Measurements from ENCODE around the gene CCM2L.
A peak's percentile ranks its signal among the peaks of the same experiment; 100 is the strongest.

Gene CCM2L

GRCh38 chr20:32034581-32035425 lies 24.6 kb downstream of the CCM2L start:
- no peak overlapping the region for H3K4me3 ChIP-seq (ENCODE audit: control insufficient read depth, low read depth, low read length)
- DNase-seq (ENCODE audit: low read depth): no peak
- TF ChIP-seq CTCF (conservative IDR thresholded peaks at IDR 0.05; ENCODE audit: control insufficient read depth, insufficient read depth, low read depth, low read length): no peak

GRCh38 chr20:32035426-32035779 lies 25.2 kb downstream of the CCM2L start:
- no peak for TF ChIP-seq CTCF (conservative IDR thresholded peaks at IDR 0.05; ENCODE audit: control insufficient read depth, insufficient read depth, low read depth, low read length)
- DNase-seq (ENCODE audit: low read depth): no peak
- H3K4me3 ChIP-seq (ENCODE audit: control insufficient read depth, low read depth, low read length): no peak overlapping the region

- TF ChIP-seq CTCF (conservative IDR thresholded peaks at IDR 0.05; ENCODE audit: control insufficient read depth, insufficient read depth, low read depth, low read length): no peak
- DNase-seq (ENCODE audit: low read depth): no peak
- H3K4me3 ChIP-seq (ENCODE audit: control insufficient read depth, low read depth, low read length): no peak overlapping the region
These were observed 26.0 kb downstream of the CCM2L start for GRCh38 chr20:32036252-32036651.

GRCh38 chr20:32036716-32037485 lies 26.7 kb downstream of the CCM2L start:
- no peak for DNase-seq (ENCODE audit: low read depth)
- TF ChIP-seq CTCF (conservative IDR thresholded peaks at IDR 0.05; ENCODE audit: control insufficient read depth, insufficient read depth, low read depth, low read length): no peak

GRCh38 chr20:32037929-32038328 lies 27.7 kb downstream of the CCM2L start:
- peak; percentile 80 for DNase-seq (ENCODE audit: low read depth)

More at GRCh38 chr20:32036716-32037485, 26.7 kb downstream of the CCM2L start:
- H3K4me3 ChIP-seq (ENCODE audit: control insufficient read depth, low read depth, low read length): no peak overlapping the region

More at GRCh38 chr20:32037929-32038328, 27.7 kb downstream of the CCM2L start:
- no peak for TF ChIP-seq CTCF (conservative IDR thresholded peaks at IDR 0.05; ENCODE audit: control insufficient read depth, insufficient read depth, low read depth, low read length)
- H3K4me3 ChIP-seq (ENCODE audit: control insufficient read depth, low read depth, low read length): no peak overlapping the region

Measured in fibroblast of mammary gland (primary cell).